Measurements from ENCODE around the gene CRYBA1. TPM values are rescaled to one million over a fixed set of nuclear protein-coding genes. Genes with fewer than 3 reads are reported as not detected.
"Not testable (repeated sequence)": the region's sequence is repeated elsewhere in the genome, so short reads cannot be mapped to it uniquely, and the experiment has no call there.

Gene CRYBA1
- total RNA-seq, 1 donor from 2014 or later: not detected

DNA sequence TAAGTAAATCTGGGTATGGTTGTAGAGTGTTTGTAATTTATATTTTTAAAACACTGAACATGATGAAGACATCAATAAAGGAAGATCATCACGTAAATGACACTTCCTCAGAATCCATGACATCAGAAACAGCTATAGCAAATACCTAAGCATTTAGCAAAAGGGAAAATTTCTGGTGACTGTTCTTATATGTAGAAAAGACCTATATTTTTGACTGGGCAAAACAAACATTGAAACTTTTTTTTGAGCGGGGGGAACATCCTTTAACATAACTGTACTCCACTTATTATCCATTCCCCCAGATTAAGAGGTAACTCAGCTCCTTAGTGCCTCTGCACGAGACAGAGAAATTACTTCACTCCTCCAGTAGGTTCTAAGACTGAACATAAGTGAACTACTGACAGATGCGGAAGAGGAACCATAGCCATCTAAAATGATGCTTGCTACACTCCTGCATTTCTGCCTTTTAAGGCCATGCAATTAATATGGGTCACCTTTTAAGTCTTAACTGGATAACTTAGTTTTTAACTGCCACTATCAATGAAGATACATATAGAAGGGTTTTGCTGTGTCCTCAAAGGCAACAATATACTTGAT, 9.4 kb downstream of the CRYBA1 start:
- TF ChIP-seq CTCF (conservative IDR thresholded peaks at IDR 0.05; ENCODE audit: low read depth, low read length): no peak
- no peak for DNase-seq (ENCODE audit: low read depth)
- H3K4me3 ChIP-seq (ENCODE audit: low read depth, low read length): no peak overlapping the region

DNA sequence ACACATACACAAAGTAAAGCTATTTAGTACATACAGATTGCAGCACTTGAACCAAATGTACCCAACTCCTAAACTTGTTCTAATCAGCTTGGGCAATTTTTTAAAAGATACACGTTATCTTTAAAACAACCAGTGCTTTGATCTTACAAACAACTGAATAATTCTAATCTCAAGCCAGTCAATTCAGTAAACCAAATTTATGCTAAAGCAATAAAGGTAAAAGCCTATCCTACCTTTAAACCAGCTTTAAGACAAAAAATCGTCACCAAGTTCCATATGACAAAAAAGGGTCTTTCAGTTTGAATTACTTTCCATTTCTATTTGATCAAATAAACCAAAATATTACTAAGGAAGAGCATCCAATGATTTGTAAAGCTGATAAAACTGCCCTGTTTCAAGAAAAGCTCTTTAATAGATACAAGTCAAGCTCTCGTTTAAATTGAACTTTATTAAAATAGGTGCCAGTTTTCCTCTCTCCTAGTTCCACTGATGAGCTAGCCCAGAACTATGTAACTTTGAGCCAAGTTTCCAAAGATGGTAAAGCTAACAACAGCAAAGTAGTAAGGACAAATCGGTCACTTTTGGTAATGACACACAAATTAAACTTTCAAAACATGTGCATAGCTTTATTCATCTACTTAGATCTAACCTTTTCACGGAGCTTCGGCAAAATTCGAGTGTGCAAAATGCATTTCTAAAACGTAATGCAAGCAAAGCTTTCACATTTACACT, 10.2 kb downstream of the CRYBA1 start:
- DNase-seq (ENCODE audit: low read depth): no peak
- no peak overlapping the region for H3K4me3 ChIP-seq (ENCODE audit: low read depth, low read length)
- no peak for TF ChIP-seq CTCF (conservative IDR thresholded peaks at IDR 0.05; ENCODE audit: low read depth, low read length)

DNA sequence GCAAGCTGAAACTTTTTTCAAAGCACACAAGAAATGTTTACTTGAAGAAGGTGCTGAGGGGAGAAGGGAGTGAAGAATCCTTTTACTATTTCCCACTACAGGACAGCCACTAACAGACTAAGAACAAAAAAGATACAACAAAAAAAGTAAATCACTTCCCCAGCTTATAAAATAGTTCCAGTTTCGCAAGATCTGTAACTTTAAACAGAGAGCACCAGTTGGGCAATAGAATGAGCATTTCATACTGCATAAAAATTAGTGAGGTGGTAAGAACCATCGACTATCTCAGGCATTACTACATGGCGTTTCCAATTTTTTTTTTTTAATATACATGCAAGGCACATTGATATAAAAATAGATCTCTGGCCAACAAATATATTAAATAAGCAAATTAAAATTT, 11.1 kb downstream of the CRYBA1 start:
- no peak overlapping the region for H3K4me3 ChIP-seq (ENCODE audit: low read depth, low read length)
- DNase-seq (ENCODE audit: low read depth): no peak
- TF ChIP-seq CTCF (conservative IDR thresholded peaks at IDR 0.05; ENCODE audit: low read depth, low read length): no peak

- no peak overlapping the region for H3K4me3 ChIP-seq (ENCODE audit: low read depth, low read length)
- no peak for DNase-seq (ENCODE audit: low read depth)
- TF ChIP-seq CTCF (conservative IDR thresholded peaks at IDR 0.05; ENCODE audit: low read depth, low read length): no peak
Observed at GRCh38 chr17:29263916-29264315, 17.3 kb downstream of the CRYBA1 start.

DNA sequence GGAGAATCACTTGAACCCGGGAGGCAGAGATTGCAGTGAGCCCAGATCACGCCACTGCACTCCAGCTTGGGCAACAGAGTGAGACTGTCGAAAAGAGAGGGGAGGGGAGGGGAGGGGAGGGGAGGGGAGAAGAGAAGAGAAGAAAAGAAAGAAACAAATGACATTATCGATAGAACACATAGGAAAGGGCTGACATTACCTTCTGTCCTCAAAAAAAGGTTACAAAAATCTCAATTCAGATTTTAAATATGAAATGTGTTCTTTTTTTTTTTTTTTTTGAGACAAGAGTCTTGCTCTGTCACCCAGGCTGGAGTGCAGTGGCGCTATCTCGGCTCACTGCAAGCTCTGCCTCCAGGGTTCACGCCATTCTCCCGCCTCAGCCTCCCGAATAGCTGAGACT, 25.3 kb downstream of the CRYBA1 start:
- not testable (repeated sequence) for H3K4me3 ChIP-seq (ENCODE audit: low read depth, low read length)

DNA sequence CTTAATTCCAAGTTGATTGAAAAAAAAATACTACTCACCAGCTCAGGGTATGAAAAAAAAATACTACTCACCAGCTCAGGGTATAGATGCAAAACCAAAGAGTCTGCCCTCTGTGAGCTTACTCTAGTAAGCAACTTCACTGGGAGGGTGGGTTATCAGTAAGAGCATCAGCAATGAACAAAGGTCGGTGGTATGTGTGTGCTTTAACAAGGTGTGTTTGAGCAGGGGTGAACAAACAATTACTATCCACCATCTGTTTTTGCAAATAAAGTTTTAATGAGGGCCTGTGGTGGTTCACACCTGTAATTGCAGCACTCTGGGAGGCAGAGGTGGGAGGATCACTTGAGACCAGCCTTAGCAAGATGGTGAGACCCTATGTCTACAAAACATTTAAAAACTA, 27.3 kb downstream of the CRYBA1 start:
- no peak for TF ChIP-seq CTCF (conservative IDR thresholded peaks at IDR 0.05; ENCODE audit: low read depth, low read length)
- no peak overlapping the region for H3K4me3 ChIP-seq (ENCODE audit: low read depth, low read length)
- DNase-seq (ENCODE audit: low read depth): no peak

More for the DNA sequence above, 25.3 kb downstream of the CRYBA1 start:
- DNase-seq (ENCODE audit: low read depth): not testable (repeated sequence)

DNA sequence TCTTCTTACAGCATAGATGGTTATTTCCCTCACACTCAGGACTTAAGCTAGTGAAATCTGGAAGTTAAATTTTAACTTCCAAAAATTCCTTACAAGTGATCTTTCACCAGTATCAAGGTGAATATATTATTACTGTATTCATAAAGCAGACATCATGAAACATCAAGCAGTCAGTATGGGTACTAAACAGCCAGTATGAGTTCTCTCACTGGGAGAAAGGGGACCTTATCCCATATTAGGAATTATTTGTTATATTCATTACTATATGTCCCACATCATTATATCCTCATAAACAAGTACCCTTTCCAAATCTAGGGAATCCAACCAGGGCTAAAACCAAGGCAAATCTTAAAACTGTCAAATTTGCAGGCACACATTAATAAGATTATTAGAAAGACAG, 32.0 kb downstream of the CRYBA1 start:
- H3K4me3 ChIP-seq (ENCODE audit: low read depth, low read length): no peak overlapping the region
- TF ChIP-seq CTCF (conservative IDR thresholded peaks at IDR 0.05; ENCODE audit: low read depth, low read length): no peak
- no peak for DNase-seq (ENCODE audit: low read depth)
